Heart left ventricle (tissue), 16 donors: ENCODE measurements around the gene DZIP1L. TPM values are rescaled to one million over a fixed set of nuclear protein-coding genes. Genes with fewer than 3 reads are reported as not detected.

ENCODE experiments used
- ATAC-seq, 4 donors: fragments of 200-7000 bp; cut with Tn5 transposase; one replicate each; pipeline ENCODE4 v1.9.1; 2020 to 2022; ENCODE audit warnings: moderate library complexity in 4 of 4, mild to moderate bottlenecking in 3 of 4, moderate number of reproducible peaks in 1 of 4
- DNase-seq, 5 donors: peaks; one replicate each; pipeline ENCODE4 v3.0.0-alpha.2; 2020
- H3K27ac ChIP-seq, 12 donors: fragments of 200-600 bp; sonication (generic) in 4 of 12; one replicate each; pipeline versions ENCODE4 v1.5.0 to v1.8.0; 2016 to 2022; ENCODE audit warnings: mild to moderate bottlenecking in 2 of 12
- H3K27me3 ChIP-seq, 9 donors: fragments of 200-600 bp; sonication (generic) in 2 of 9; one replicate each; pipeline versions ENCODE4 v1.5.1 to v1.8.0; 2016 to 2022; ENCODE audit warnings: mild to moderate bottlenecking in 3 of 9
- H3K36me3 ChIP-seq, 9 donors: fragments of 200-600 bp; sonication (generic) in 2 of 9; one replicate each; pipeline versions ENCODE4 v1.5.0 to v1.8.0; 2018 to 2022; ENCODE audit warnings: mild to moderate bottlenecking in 2 of 9
- H3K4me1 ChIP-seq, 12 donors: fragments of 200-600 bp; sonication (generic) in 4 of 12; one replicate each; pipeline versions ENCODE4 v1.5.0 to v1.8.0; 2016 to 2022; ENCODE audit warnings: mild to moderate bottlenecking in 3 of 12
- H3K4me3 ChIP-seq, 12 donors: fragments of 200-600 bp; sonication (generic) in 4 of 12; one replicate each; pipeline versions ENCODE4 v1.5.0 to v1.8.0; 2017 to 2022; ENCODE audit warnings: mild to moderate bottlenecking in 9 of 12, moderate library complexity in 4 of 12
- H3K9me3 ChIP-seq, 12 donors: fragments of 200-600 bp; sonication (generic) in 4 of 12; one replicate each; pipeline versions ENCODE4 v1.5.0 to v1.8.0; 2016 to 2022; ENCODE audit warnings: mild to moderate bottlenecking in 1 of 12
- CTCF ChIP-seq, 12 donors: fragments of 200-600 bp; sonication (generic) in 4 of 12; IDR thresholded peaks; one replicate each; pipeline versions ENCODE4 v1.5.0 to v1.8.0; 2018 to 2022; ENCODE audit warnings: antibody characterized with exemption in 12 of 12, mild to moderate bottlenecking in 5 of 12
- POLR2A ChIP-seq, 2 donors: fragments of 450-650 bp; IDR thresholded peaks; one replicate each; pipeline ENCODE4 v1.6.1; 2017; ENCODE audit warnings: antibody characterized with exemption in 2 of 2, mild to moderate bottlenecking in 2 of 2, moderate library complexity in 2 of 2
- WGBS, 4 donors: extraction: QIAGEN DNeasy Blood & Tissue Kit in 2 of 4; methylation state at CpG; one replicate each; pipeline versions ENCODE4 v1.1.5 to v1.1.7; 2013 to 2018; 5-methylcytosine and 5-hydroxymethylcytosine counted together
- intact Hi-C, 10 donors: fragments of 100-400 bp; cut with DNase I; formaldehyde crosslinking; loops; one replicate each; pipeline versions ENCODE4 v1.11.1 to v1.14.2; 2022
- polyA plus RNA-seq, 2 donors: library from polyadenylated mRNA; stranded (reverse); fragments of 200-250 nt; gene quantifications; one replicate each; pipeline ENCODE4 v1.2.3, GENCODE V29; 2013
- total RNA-seq, 9 donors: library from RNA; depleted of rRNA in 2 of 9; stranded (reverse); fragments of >200 nt in 2 of 9; fragmentation: NEBNext Ultra II Directional in 3 of 9; extraction: Animal tissue kit (Norgen Biotek cat#: 25700) in 3 of 9; gene quantifications; one replicate each; pipeline versions ENCODE4 v1.1.0 to v1.2.4, GENCODE V29; 2016 to 2023
- donor health status: ischemic (EF 13 %, LVEDD 7.1; RV severe dilation, severe dysfunction).
- donor health status: healthy with polysubstance abuse.
- donor health status: DM: no; HTN: yes; CAD: no.
- donor health status: DM: no; HTN: no; CAD: no.
- donor health status: ischemic (EF 25% LVEDD 6.9; RV normal size, moderate dysfunction).
- donor health status: ischemic (EF 25% LVEDD 5.7; RV mildly dilated, moderate dysfunction).
- donor health status: healthy.
- donor health status: DM: yes; HTN: yes; CAD: no.
- donor health status: ischemic (EF 35%, LVEDD 5.7; RV mildly dilated, moderate dysfunction).
- donor health status: nonischemic (EF 11% LVEDD 7.7; RV severe dilation, severe dysfunction).
- donor health status: DM: yes; HTN: yes; CAD: no.
- donor health status: PGD.
- donor health status: ischemic (EF 29% LVEDD 5.4; RV normal size, mild dysfunction).
- donor health status: nonischemic (EF 23%, LVEDD 6.1; RV moderate dilation, normal function).

The DZIP1L gene
- total and polyA plus RNA-seq, 11 donors: 1.6 to 7.6 (median 3.6) TPM

- 84 to 95% (median 90%) methylated on average over 6 of the region's 6 CpGs for WGBS, 4 donors
- Histone ChIP-seq H3K4me1 (peaks cover 0 to 31% (median 2%) of the 10 kb centered on the region in 12 donors), H3K27ac (peak overlapping the region in 1 of 12 donors; percentile 73), H3K4me3 (no peak overlapping the region), H3K9me3 (peaks cover 0 to 4% (median 0%) of the 10 kb centered on the region in 12 donors), H3K27me3 (no peaks in the 10 kb centered on the region), H3K36me3 (no peaks in the 10 kb centered on the region)
- DNase-seq: no peak
- ATAC-seq: no peak
- TF ChIP-seq POLR2A (IDR thresholded peaks at IDR 0.05) (no peak), CTCF (IDR thresholded peaks at IDR 0.05) (no peak)
- intact Hi-C loops: no loop called here
These were observed 8.8 kb upstream of the DZIP1L start for GRCh38 chr3:138124188-138124587.

GRCh38 chr3:138119423-138119766 lies 4.0 kb upstream of the DZIP1L start:
- WGBS, 4 donors: 53 to 66% (median 55%) methylated on average over 4 of the region's 4 CpGs
- Histone ChIP-seq H3K36me3 (no peaks in the 10 kb centered on the region), H3K27ac (no peak overlapping the region), H3K9me3 (peaks cover 0 to 4% (median 0%) of the 10 kb centered on the region in 12 donors), H3K4me1 (peaks cover 0 to 26% (median 4%) of the 10 kb centered on the region in 12 donors), H3K4me3 (no peak overlapping the region), H3K27me3 (no peaks in the 10 kb centered on the region)
- TF ChIP-seq CTCF (IDR thresholded peaks at IDR 0.05) (no peak), POLR2A (IDR thresholded peaks at IDR 0.05) (no peak)
- ATAC-seq (no peak), DNase-seq (no peak)
- intact Hi-C loops: loop anchor here in 9 of 10 donors (1.0 to 10.0 kb wide), 6 partner anchors 49 to 1305 kb away; partner anchors contain the start of genes ARMC8 (in 1 of the 9), CLDN18 (in 1 of the 9) and SLC35G2 (in 1 of the 9)

- intact Hi-C loops: loop anchor here in 9 of 10 donors (1.0 to 10.0 kb wide), 6 partner anchors 48 to 1304 kb away; partner anchors contain the start of genes ARMC8 (in 1 of the 9), CLDN18 (in 1 of the 9) and SLC35G2 (in 1 of the 9)
These were observed 3.4 kb upstream of the DZIP1L start for GRCh38 chr3:138118612-138119422.

More at GRCh38 chr3:138118612-138119422, 3.4 kb upstream of the DZIP1L start:
- no peaks in the 10 kb centered on the region for H3K27me3 ChIP-seq
- WGBS, 4 donors: 32 to 36% (median 34%) methylated on average over 7 to 8 of the region's 8 CpGs
- TF ChIP-seq POLR2A (IDR thresholded peaks at IDR 0.05) (no peak), CTCF (IDR thresholded peaks at IDR 0.05) (peak; percentile 69 to 86 (median 81))
- peak in 4 of 5 donors; percentile 54 to 74 (median 71) for DNase-seq
- ATAC-seq: peak; percentile 40 to 69 (median 64)
- peaks cover 0 to 26% (median 9%) of the 10 kb centered on the region in 12 donors for H3K4me1 ChIP-seq
- H3K4me3 ChIP-seq: no peak overlapping the region
- H3K36me3 ChIP-seq: no peaks in the 10 kb centered on the region
- no peak overlapping the region for H3K27ac ChIP-seq
- peaks cover 0 to 4% (median 0%) of the 10 kb centered on the region in 12 donors for H3K9me3 ChIP-seq
